ENCODE measurements around the gene LMOD3.
A peak's percentile ranks its signal among the peaks of the same experiment; 100 is the strongest.

The LMOD3 gene

DNA sequence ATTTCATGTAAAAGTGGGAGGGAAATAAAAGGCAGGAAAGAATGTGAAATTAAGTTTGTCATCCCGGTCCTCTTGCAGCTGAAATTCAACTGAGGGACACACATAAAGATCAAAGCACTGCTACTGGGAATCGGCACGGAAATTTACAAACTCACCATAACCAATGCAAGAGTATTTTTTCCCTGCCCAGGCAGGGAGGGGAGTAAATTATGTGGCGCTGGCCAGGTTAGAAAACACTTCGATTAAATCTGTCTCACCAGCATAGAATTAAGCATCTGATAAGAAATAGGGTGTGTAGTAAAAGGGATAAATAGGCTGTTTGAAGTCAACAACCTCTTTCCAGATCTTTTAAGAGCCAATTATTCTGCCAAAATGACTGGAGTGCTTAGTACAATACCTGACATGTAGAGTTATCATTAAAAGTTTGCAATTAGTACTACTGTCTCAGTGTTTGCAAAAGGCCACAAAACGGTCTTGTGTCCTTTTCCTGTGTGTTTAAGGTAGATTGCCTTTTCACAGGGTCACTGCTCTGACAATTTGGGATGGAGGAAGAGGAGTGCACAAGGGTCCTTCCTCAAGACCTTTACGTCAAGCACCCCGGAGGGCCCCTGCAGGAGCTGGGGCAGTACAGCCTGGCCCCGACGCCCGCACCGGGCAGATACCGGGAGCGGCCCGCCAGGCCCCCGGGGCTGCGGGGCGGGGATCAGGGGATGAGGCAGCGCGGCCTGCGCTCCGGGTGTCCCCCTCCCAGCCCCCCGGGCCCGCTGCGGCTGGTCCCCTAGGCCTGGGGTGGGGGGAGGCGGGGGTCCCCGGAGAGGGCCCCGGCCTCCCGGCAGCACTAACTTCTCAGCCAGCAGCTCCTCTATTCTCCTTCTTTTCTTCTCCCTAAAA, 42.9 kb downstream of the LMOD3 start:
- TF ChIP-seq, protein P1, sequence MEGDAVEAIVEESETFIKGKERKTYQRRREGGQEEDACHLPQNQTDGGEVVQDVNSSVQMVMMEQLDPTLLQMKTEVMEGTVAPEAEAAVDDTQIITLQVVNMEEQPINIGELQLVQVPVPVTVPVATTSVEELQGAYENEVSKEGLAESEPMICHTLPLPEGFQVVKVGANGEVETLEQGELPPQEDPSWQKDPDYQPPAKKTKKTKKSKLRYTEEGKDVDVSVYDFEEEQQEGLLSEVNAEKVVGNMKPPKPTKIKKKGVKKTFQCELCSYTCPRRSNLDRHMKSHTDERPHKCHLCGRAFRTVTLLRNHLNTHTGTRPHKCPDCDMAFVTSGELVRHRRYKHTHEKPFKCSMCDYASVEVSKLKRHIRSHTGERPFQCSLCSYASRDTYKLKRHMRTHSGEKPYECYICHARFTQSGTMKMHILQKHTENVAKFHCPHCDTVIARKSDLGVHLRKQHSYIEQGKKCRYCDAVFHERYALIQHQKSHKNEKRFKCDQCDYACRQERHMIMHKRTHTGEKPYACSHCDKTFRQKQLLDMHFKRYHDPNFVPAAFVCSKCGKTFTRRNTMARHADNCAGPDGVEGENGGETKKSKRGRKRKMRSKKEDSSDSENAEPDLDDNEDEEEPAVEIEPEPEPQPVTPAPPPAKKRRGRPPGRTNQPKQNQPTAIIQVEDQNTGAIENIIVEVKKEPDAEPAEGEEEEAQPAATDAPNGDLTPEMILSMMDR (IDR thresholded peaks at IDR 0.05), result no peak
- Mint-ChIP-seq H3K36me3 (ENCODE audit: low read depth) (peaks cover 27% of the 10 kb centered on the region), H3K4me3 (peak overlapping the region; percentile 90), H3K4me1 (peaks cover 66% of the 10 kb centered on the region), H3K27ac (peak overlapping the region; percentile 65), H3K27me3 (ENCODE audit: low read depth, poor library complexity) (no peaks in the 10 kb centered on the region), H3K9me3 (no peaks in the 10 kb centered on the region)
- DNase-seq, result peak; percentile 40

DNA sequence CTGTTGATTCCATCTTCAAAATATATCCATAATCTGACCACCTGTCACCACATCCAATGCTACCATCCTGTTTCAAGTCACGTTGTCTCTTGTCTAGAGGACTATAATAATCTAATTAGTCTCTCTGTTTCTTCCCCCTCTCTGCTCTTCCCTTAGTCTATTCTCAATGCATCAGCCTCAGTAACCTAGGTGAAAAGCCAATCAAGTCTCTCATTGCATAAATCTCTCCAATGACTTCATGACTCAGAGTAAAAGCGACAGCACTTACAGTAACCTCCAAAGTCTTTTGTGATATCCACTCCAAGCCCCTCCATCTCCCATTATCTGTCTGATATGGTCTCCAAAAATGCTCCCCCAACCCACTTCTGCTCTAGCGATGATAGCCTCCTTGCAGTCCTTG, 49.5 kb downstream of the LMOD3 start:
- TF ChIP-seq, protein P1 (IDR thresholded peaks at IDR 0.05), result no peak
- Mint-ChIP-seq H3K27me3 (ENCODE audit: low read depth, poor library complexity) (no peaks in the 10 kb centered on the region), H3K4me1 (peaks cover 9% of the 10 kb centered on the region), H3K36me3 (ENCODE audit: low read depth) (peaks cover 62% of the 10 kb centered on the region), H3K4me3 (no peak overlapping the region), H3K27ac (peak overlapping the region; percentile 0), H3K9me3 (no peaks in the 10 kb centered on the region)
- no peak for DNase-seq

DNA sequence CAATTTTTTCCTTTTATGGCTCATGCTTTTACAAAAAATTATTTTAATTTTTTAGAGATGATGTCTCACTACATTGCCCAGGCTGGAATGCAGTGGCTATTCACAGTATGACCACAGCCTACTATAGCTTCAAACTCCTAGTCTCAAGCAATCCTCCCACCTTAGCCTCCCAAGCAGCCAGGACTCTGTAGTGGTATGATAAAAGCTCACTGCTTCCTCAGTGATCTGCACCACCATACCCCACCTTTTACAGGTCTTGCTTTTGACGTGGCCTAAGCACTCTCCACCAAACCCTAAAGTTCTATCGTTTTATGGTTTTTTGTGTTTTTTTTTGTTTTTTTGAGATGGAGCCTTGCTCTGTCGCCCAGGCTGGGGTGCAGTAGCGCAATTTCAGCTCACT, 56.3 kb downstream of the LMOD3 start:
- H3K27me3 Mint-ChIP-seq (ENCODE audit: low read depth, poor library complexity), result no peaks in the 10 kb centered on the region
- no peak overlapping the region for H3K27ac Mint-ChIP-seq
- H3K36me3 Mint-ChIP-seq (ENCODE audit: low read depth), result peaks cover 56% of the 10 kb centered on the region
- TF ChIP-seq, protein P1 (IDR thresholded peaks at IDR 0.05), result no peak
- no peaks in the 10 kb centered on the region for H3K4me1 Mint-ChIP-seq
- no peaks in the 10 kb centered on the region for H3K9me3 Mint-ChIP-seq
- no peak for DNase-seq
- H3K4me3 Mint-ChIP-seq, result no peak overlapping the region

DNA sequence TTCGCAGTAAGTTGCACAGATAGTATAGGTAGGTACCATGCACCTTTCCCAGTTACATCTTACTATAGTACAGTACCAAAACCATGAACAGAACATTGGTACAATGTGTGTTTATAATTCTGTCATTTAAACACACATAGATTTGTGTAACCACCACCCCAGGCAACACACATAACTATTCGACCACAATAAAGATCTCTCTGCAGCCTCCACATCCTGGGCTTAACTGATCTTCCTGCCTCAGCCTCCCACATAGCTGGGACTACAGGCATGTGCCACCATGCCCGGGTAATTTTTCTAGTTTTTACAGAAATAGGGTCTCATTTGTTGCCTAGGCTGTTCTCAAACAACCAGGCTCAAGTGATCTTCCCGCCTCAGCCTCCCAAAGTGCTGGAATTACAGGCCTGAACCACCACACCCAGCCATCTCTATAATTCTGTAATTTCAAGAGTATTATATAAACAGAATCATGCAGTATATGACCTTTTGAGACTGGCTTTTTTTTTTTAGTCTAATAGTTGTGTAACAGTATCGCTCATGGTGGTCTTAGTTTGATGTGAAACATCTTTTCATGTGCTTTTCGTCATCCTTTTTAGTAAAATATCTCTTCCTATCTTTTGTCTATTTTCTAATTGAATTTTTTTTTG, 57.0 kb downstream of the LMOD3 start:
- Mint-ChIP-seq H3K4me1 (no peaks in the 10 kb centered on the region), H3K27me3 (ENCODE audit: low read depth, poor library complexity) (no peaks in the 10 kb centered on the region), H3K9me3 (no peaks in the 10 kb centered on the region), H3K4me3 (no peak overlapping the region), H3K27ac (peak overlapping the region; percentile 5), H3K36me3 (ENCODE audit: low read depth) (peaks cover 56% of the 10 kb centered on the region)
- TF ChIP-seq, protein P1 (IDR thresholded peaks at IDR 0.05), result no peak
- no peak for DNase-seq

DNA sequence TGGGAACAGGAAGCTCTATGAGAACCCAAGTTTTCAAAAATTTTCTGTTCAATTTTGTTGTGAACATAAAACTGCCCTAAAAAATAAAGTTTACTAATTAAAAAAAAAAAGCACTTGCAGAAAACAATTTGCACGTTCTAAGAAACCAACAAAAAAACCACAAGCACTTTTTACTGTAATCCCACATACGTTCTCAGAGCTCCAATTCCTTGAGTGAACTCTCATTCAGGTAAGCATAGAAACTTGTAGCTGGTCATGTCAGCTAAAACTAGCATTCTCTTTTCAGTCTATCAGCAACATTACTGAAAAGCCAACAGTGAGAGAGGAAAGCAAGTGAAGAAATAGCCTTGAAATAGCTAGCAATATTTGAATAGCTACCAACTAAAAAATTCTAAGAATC, 58.8 kb downstream of the LMOD3 start:
- no peak for DNase-seq
- Mint-ChIP-seq H3K4me3 (no peak overlapping the region), H3K4me1 (no peaks in the 10 kb centered on the region), H3K36me3 (ENCODE audit: low read depth) (peaks cover 66% of the 10 kb centered on the region), H3K27me3 (ENCODE audit: low read depth, poor library complexity) (no peaks in the 10 kb centered on the region), H3K27ac (peak overlapping the region; percentile 25), H3K9me3 (no peaks in the 10 kb centered on the region)
- TF ChIP-seq, protein P1 (IDR thresholded peaks at IDR 0.05), result no peak

All from nephron progenitor cell (in vitro differentiated cells).